SK-N-SH treated with all-trans-retinoic acid at 6 μM for 48 hours (cell line): ENCODE data around the gene STRA8.

Source experiments
- ATAC-seq: fragments of 200-7000 bp; cut with Tn5 transposase; 3 replicates; pipeline ENCODE4 v1.9.1; 2020; ENCODE audit warnings: mild to moderate bottlenecking, moderate library complexity
- ARNTL ChIP-seq: fragments of 450-650 bp; formaldehyde crosslinking; IDR thresholded peaks from 2 replicates; pipeline ENCODE4 v1.5.0; 2020; ENCODE audit warnings: low read depth, mild to moderate bottlenecking, moderate library complexity, borderline replicate concordance
- BACH2 ChIP-seq: fragments of 250-450 bp; sonication (Bioruptor Pico); IDR thresholded peaks from 2 replicates; pipeline ENCODE4 v1.9.0; 2021; ENCODE audit warnings: mild to moderate bottlenecking, borderline replicate concordance
- CREB5 ChIP-seq: fragments of 250-450 bp; sonication (Bioruptor Pico); IDR thresholded peaks from 2 replicates; pipeline ENCODE4 v1.5.1; 2020; ENCODE audit warnings: low read depth, mild to moderate bottlenecking, moderate library complexity
- CSDC2 ChIP-seq: fragments of 250-450 bp; sonication (Bioruptor Pico); IDR thresholded peaks from 2 replicates; pipeline ENCODE4 v1.5.0; 2020; ENCODE audit warnings: mild to moderate bottlenecking, moderate library complexity
- ESRRG ChIP-seq: fragments of 250-450 bp; sonication (Bioruptor Pico); IDR thresholded peaks from 2 replicates; pipeline ENCODE4 v1.6.1; 2021; ENCODE audit warnings: mild to moderate bottlenecking
- GLIS3 ChIP-seq: fragments of 250-450 bp; sonication (Bioruptor Pico); IDR thresholded peaks from 2 replicates; pipeline ENCODE4 v1.5.0; 2020; ENCODE audit warnings: mild to moderate bottlenecking, moderate library complexity
- ISL1 ChIP-seq: fragments of 250-450 bp; sonication (Bioruptor Pico); IDR thresholded peaks from 2 replicates; pipeline ENCODE4 v2.1.2; 2022; ENCODE audit warnings: mild to moderate bottlenecking, moderate library complexity
- PATZ1 ChIP-seq: fragments of 250-450 bp; sonication (Bioruptor Pico); IDR thresholded peaks from 2 replicates; pipeline ENCODE4 v1.8.0; 2020; ENCODE audit warnings: mild to moderate bottlenecking, moderate library complexity, borderline replicate concordance
- PPARA ChIP-seq: fragments of 250-450 bp; sonication (Bioruptor Pico); IDR thresholded peaks from 2 replicates; pipeline ENCODE4 v1.5.0; 2020; ENCODE audit warnings: mild to moderate bottlenecking, borderline replicate concordance
- RARB ChIP-seq: fragments of 250-450 bp; sonication (Bioruptor Pico); IDR thresholded peaks from 2 replicates; pipeline ENCODE4 v1.8.0; 2021; ENCODE audit warnings: mild to moderate bottlenecking, moderate library complexity
- SNAI2 ChIP-seq: fragments of 250-450 bp; sonication (Bioruptor Pico); IDR thresholded peaks from 2 replicates; pipeline ENCODE4 v1.5.0; 2020; ENCODE audit warnings: mild to moderate bottlenecking, moderate library complexity
- TCF4 ChIP-seq: fragments of 250-450 bp; sonication (Bioruptor Pico); IDR thresholded peaks from 2 replicates; pipeline ENCODE4 v1.8.0; 2021; ENCODE audit warnings: mild to moderate bottlenecking, moderate library complexity, borderline replicate concordance
- TOX ChIP-seq: fragments of 250-450 bp; sonication (Bioruptor Pico); IDR thresholded peaks from 2 replicates; pipeline ENCODE4 v1.8.0; 2021; ENCODE audit warnings: mild to moderate bottlenecking, moderate library complexity, borderline replicate concordance
- TSHZ2 ChIP-seq: fragments of 250-450 bp; sonication (Bioruptor Pico); IDR thresholded peaks from 2 replicates; pipeline ENCODE4 v1.5.0; 2020; ENCODE audit warnings: mild to moderate bottlenecking, moderate library complexity
- ZC3H10 ChIP-seq: fragments of 250-450 bp; sonication (Bioruptor Pico); IDR thresholded peaks from 2 replicates; pipeline ENCODE4 v1.5.1; 2021; ENCODE audit warnings: mild to moderate bottlenecking, moderate library complexity
- ZFP3 ChIP-seq: fragments of 250-450 bp; sonication (Bioruptor Pico); IDR thresholded peaks from 2 replicates; pipeline ENCODE4 v1.5.0; 2020; ENCODE audit warnings: mild to moderate bottlenecking, moderate library complexity
- ZFP30 ChIP-seq: fragments of 450-650 bp; formaldehyde crosslinking; IDR thresholded peaks from 2 replicates; pipeline ENCODE4 v1.5.0; 2022; ENCODE audit warnings: mild to moderate bottlenecking, moderate library complexity
- ZNF565 ChIP-seq: fragments of 450-650 bp; formaldehyde crosslinking; conservative IDR thresholded peaks from 2 replicates; pipeline ENCODE4 v1.5.0; 2020; ENCODE audit warnings: low read depth, mild to moderate bottlenecking, moderate library complexity
- ZNF70 ChIP-seq: fragments of 450-650 bp; formaldehyde crosslinking; IDR thresholded peaks from 2 replicates; pipeline ENCODE4 v1.5.0; 2020; ENCODE audit warnings: mild to moderate bottlenecking, moderate library complexity
- ZNF8 ChIP-seq: fragments of 450-650 bp; formaldehyde crosslinking; IDR thresholded peaks from 2 replicates; pipeline ENCODE4 v1.5.0; 2020; ENCODE audit warnings: mild to moderate bottlenecking, moderate library complexity

The STRA8 gene

GRCh38 chr7:135185471-135186260, 48.0 kb upstream of the STRA8 start:
- no peak for TF ChIP-seq ZC3H10 (CRISPR knock-in tag)

GRCh38 chr7:135186261-135186540, 47.4 kb upstream of the STRA8 start:
- no peak for ATAC-seq
- TF ChIP-seq TOX (CRISPR knock-in tag) (no peak), TSHZ2 (CRISPR knock-in tag) (no peak), ZFP30 (no peak), PATZ1 (no peak)

More at GRCh38 chr7:135185471-135186260, 48.0 kb upstream of the STRA8 start:
- no peak for ATAC-seq

GRCh38 chr7:135186841-135187253, 46.8 kb upstream of the STRA8 start:
- no peak for ATAC-seq
- TF ChIP-seq CREB5 (no peak), SNAI2 (CRISPR knock-in tag) (no peak), BACH2 (CRISPR knock-in tag) (no peak), ZNF8 (CRISPR knock-in tag) (no peak), ZNF565 (CRISPR knock-in tag) (no peak), TSHZ2 (CRISPR knock-in tag) (no peak), PPARA (no peak), GLIS3 (CRISPR knock-in tag) (no peak), ISL1 (CRISPR knock-in tag) (no peak), ESRRG (CRISPR knock-in tag) (no peak), ZFP30 (no peak), CSDC2 (CRISPR knock-in tag) (no peak), ZC3H10 (CRISPR knock-in tag) (no peak)

- TF ChIP-seq RARB (CRISPR knock-in tag) (no peak), ARNTL (CRISPR knock-in tag) (no peak), PPARA (no peak)
- TF ChIP-seq, all 23 proteins: peak for 0
- ATAC-seq: no peak
Measured at GRCh38 chr7:135188298-135188984, 45.2 kb upstream of the STRA8 start.

GRCh38 chr7:135189221-135189662, 44.4 kb upstream of the STRA8 start:
- no peak for ATAC-seq
- TF ChIP-seq GLIS3 (CRISPR knock-in tag): no peak
- TF ChIP-seq SNAI2 (CRISPR knock-in tag): no peak
- TF ChIP-seq ZFP30: no peak
- TF ChIP-seq CREB5: no peak
- TF ChIP-seq CSDC2 (CRISPR knock-in tag): no peak
- TF ChIP-seq ZNF565 (CRISPR knock-in tag): no peak
- TF ChIP-seq ZNF70 (CRISPR knock-in tag): no peak
- no peak for TF ChIP-seq PPARA
- TF ChIP-seq ESRRG (CRISPR knock-in tag): no peak
- no peak for TF ChIP-seq ISL1 (CRISPR knock-in tag)
- TF ChIP-seq ARNTL (CRISPR knock-in tag): no peak
- no peak for TF ChIP-seq ZFP3
- no peak for TF ChIP-seq ZNF8 (CRISPR knock-in tag)
- TF ChIP-seq TCF4 (CRISPR knock-in tag): no peak
- TF ChIP-seq, all 23 proteins: peak for 0
